Measurements from ENCODE around the gene LBH. TPM values are rescaled to one million over a fixed set of nuclear protein-coding genes. Genes with fewer than 3 reads are reported as not detected.

The LBH gene
- total RNA-seq, 8 experiments from 2014 or later, result 3.0 to 88.7 (median 52.3) TPM

DNA sequence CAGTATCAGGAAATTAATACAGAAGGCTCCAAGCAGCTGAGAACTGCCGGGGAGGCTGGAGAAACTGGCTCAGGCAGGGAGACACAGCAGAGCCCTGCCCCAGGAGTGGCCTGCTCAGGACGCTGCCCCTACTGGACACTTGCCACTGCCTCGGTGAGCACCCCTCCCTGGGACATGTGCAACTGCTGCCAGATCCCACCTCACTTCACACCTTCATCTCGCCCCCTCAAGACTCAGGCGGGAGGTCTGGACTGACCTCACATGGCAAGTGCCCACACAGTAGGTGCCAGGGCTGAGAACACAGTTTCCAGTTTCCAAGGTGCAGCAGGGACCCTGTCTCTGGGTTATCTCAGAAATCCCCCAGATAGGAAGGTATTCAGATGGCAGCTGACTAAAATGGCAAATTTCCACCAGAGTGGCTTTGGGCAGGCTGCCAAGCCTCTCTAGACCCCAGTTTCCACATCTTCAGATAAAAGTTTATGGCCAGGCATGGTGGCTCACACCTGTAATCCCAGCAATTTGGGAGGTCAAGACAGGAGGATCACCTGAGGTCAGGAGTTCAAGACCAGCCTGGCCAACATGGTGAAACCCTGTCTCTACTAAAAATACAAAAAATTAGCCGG is 33.7 kb upstream of the LBH start:
- Histone ChIP-seq H3K27ac (no peak overlapping the region), H3K4me3 (no peak overlapping the region), H3K4me1 (replicated peaks in 1 of 2) (peaks cover 3 to 9% of the 10 kb centered on the region in 2 donors)
- WGBS, 10 experiments, result 40 to 100% (median 76%) methylated on average over 1 to 5 of the region's 6 CpGs; no CpG with 5 or more reads in 2 of the 10 experiments
- in situ Hi-C loops (cut with MboI; ENCODE audit: low pct_unique_long_range_greater_than_20kb in 2 of 9, low sequenced_read_pairs in 9 of 9, unreplicated experiment in 9 of 9), result loop anchor here in 2 of 9 experiments (25.0 kb wide), 2 partner anchors 965 to 1140 kb away; no protein-coding TSS in a partner anchor
- ATAC-seq (replicated peaks in 6 of 8), result no peak

DNA sequence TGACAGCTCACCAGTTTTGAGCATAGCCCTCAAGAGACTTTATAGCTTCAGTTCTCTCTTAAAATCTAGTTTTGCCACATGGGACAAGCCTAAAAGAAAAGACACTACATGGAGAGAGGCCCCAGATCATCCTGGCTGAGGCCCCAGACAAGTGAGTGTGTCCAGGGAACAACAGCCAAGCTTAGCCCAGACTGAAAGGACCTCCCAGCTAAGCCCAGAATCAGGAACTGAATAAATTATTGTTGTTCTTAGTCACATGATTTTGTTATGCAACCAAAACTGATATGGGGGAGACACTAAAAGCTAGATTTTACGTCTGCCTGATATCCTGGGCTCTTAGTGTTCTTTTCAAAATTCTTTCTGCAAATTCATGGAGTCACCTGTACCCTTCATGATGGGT is 29.3 kb upstream of the LBH start:
- Histone ChIP-seq H3K27ac (no peak overlapping the region), H3K4me1 (replicated peaks in 1 of 2) (peaks cover 0 to 9% of the 10 kb centered on the region in 2 donors), H3K4me3 (no peak overlapping the region)
- in situ Hi-C loops (cut with MboI; ENCODE audit: low pct_unique_long_range_greater_than_20kb in 2 of 9, low sequenced_read_pairs in 9 of 9, unreplicated experiment in 9 of 9), result loop anchor here in 6 of 9 experiments (10.0 to 25.0 kb wide), 2 partner anchors 503 to 510 kb away; no protein-coding TSS in a partner anchor
- peak in 2 of 8 experiments; percentile 35 to 70 for ATAC-seq (replicated peaks in 6 of 8)
- 0 to 90% (median 45%) methylated on average over 1 of the region's 1 CpG; no CpG with 5 or more reads in 2 of the 10 experiments for WGBS, 10 experiments

DNA sequence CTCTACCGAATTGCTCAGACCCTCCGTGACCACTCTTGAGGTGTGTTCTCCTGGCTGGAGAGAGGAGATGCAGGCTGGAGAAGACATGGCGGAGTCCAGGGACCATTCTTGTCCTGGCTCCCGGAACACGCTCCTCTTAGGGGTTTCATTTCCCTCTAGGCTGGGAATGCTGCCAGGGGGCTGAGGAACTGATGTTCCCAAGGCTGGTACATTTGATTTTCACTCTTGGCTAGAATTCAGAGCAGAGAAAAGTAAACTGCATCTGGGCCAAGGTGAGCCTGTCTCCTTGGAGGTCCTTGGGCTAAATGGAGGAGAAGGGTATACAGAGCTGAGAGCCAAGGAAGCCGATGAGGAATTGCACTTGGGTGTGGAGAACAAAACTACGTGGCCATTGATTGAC is 28.2 kb upstream of the LBH start:
- Histone ChIP-seq H3K4me3 (no peak overlapping the region), H3K27ac (no peak overlapping the region), H3K4me1 (replicated peaks in 1 of 2) (peaks cover 0 to 9% of the 10 kb centered on the region in 2 donors)
- in situ Hi-C loops (cut with MboI; ENCODE audit: low pct_unique_long_range_greater_than_20kb in 2 of 9, low sequenced_read_pairs in 9 of 9, unreplicated experiment in 9 of 9), result loop anchor here in 6 of 9 experiments (10.0 to 25.0 kb wide), 2 partner anchors 502 to 509 kb away; no protein-coding TSS in a partner anchor
- WGBS, 10 experiments, result 20 to 93% (median 83%) methylated on average over 1 to 6 of the region's 7 CpGs; no CpG with 5 or more reads in 2 of the 10 experiments
- no peak for ATAC-seq (replicated peaks in 6 of 8)

DNA sequence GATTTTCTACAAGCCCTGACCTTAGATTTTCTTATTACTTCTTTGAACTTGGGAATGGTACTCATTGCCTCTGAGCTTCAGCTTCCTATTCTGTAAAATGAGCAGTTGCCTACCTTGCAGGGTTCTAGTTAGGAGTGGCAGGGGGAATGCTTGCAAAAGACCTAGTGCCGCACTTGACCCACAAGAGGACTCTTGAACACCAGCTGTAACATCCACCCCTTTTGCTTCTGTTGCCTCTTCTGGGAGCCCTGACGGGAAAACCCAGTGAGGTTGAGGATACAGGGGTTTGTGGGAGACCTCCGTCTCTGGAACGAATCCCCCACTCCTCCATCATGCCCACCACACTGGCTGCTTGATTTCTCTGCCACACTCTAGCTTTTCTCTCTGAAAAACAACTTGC is 27.1 kb upstream of the LBH start:
- WGBS, 10 experiments, result 48 to 100% (median 100%) methylated on average over 1 to 4 of the region's 4 CpGs; no CpG with 5 or more reads in 3 of the 10 experiments
- no peak for ATAC-seq (replicated peaks in 6 of 8)
- Histone ChIP-seq H3K4me3 (no peak overlapping the region), H3K27ac (no peak overlapping the region), H3K4me1 (replicated peaks in 1 of 2) (peaks cover 0 to 9% of the 10 kb centered on the region in 2 donors)
- in situ Hi-C loops (cut with MboI; ENCODE audit: low pct_unique_long_range_greater_than_20kb in 2 of 9, low sequenced_read_pairs in 9 of 9, unreplicated experiment in 9 of 9), result loop anchor here in 6 of 9 experiments (10.0 to 25.0 kb wide), 2 partner anchors 501 to 508 kb away; no protein-coding TSS in a partner anchor

DNA sequence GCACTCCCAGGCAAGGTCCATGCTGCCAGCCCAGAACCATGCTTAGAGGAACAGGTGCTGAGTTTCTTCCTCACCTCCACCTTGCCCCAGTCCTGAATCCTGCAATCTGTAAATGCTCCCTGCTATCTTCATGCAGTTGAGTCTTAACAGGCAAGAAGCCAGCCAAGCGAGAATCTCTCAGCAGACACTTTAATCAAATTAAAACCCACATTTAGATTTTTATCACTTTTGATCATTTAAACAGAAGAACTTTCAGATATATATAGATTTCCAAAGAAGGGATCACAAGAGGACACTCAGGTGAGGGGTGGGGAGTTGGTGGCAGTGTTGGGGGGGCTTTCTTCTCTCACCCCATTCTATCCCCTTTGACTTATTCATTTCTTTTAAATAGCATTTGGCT is 25.9 kb upstream of the LBH start:
- no peak overlapping the region for H3K27ac ChIP-seq
- peaks cover 0 to 9% of the 10 kb centered on the region in 2 donors for H3K4me1 ChIP-seq (replicated peaks in 1 of 2)
- H3K4me3 ChIP-seq, result no peak overlapping the region
- in situ Hi-C loops (cut with MboI; ENCODE audit: low pct_unique_long_range_greater_than_20kb in 2 of 9, low sequenced_read_pairs in 9 of 9, unreplicated experiment in 9 of 9), result loop anchor here in 6 of 9 experiments (10.0 to 25.0 kb wide), 2 partner anchors 499 to 507 kb away; no protein-coding TSS in a partner anchor
- ATAC-seq (replicated peaks in 6 of 8), result no peak
- WGBS, 10 experiments, result 31 to 86% (median 50%) methylated on average over 1 of the region's 1 CpG; no CpG with 5 or more reads in 5 of the 10 experiments

DNA sequence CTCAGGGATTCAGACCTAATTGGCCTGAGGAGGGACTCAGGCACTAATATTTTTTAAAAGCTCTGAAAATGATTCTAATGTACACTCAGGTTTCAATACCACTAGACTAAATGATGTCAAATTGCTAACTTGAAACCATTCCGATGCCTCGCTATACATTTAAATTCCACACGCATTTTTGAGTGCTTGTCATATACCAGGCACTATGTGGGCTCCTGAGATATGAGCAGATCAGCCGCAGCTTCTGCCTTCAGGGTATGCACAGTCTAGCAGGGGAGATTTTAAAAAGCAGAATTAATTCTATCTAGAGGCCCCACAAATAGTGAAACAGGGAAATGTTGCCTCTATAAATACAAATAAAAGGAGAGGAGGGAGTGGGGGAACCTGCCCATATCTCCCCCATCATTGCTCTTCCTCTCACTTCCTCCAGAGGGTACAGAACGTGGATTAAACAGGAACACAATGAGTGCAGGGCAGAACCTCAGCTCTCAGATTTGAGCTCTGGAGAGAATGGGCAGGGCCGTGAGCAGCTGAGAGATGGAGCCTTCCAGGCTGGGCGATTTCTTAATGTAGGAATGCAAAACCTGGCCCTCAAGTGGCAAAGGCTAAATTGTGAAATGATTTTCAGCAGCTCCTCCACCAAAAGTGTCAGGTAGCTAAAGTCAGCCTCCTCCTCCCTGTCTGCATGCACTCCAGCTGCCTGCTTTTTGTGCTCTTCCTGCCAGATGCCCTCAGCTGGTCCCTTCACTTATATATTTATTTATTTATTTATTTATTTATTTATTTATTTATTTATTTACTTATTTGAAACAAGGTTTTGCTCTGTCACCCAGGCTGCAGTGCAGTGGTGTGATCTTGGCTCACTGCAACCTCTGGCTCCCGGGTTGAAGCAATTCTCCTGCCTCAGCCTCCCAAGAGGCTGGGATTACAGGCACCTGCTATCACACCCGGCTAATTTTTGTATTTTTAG is 24.6 kb upstream of the LBH start:
- ATAC-seq (replicated peaks in 6 of 8), result peak in 3 of 8 experiments; percentile 75 to 88 (median 80)
- in situ Hi-C loops (cut with MboI; ENCODE audit: low pct_unique_long_range_greater_than_20kb in 2 of 9, low sequenced_read_pairs in 9 of 9, unreplicated experiment in 9 of 9), result loop anchor here in 6 of 9 experiments (10.0 to 25.0 kb wide), 2 partner anchors 498 to 506 kb away; no protein-coding TSS in a partner anchor
- Histone ChIP-seq H3K4me3 (no peak overlapping the region), H3K4me1 (replicated peaks in 1 of 2) (peaks cover 0 to 9% of the 10 kb centered on the region in 2 donors), H3K27ac (no peak overlapping the region)
- 45 to 100% (median 73%) methylated on average over 1 to 8 of the region's 9 CpGs for WGBS, 10 experiments

- in situ Hi-C loops (cut with MboI; ENCODE audit: low pct_unique_long_range_greater_than_20kb in 2 of 9, low sequenced_read_pairs in 9 of 9, unreplicated experiment in 9 of 9), result loop anchor here in 6 of 9 experiments (10.0 to 25.0 kb wide), 2 partner anchors 496 to 504 kb away; no protein-coding TSS in a partner anchor
- Histone ChIP-seq H3K4me3 (no peak overlapping the region), H3K27ac (no peak overlapping the region), H3K4me1 (replicated peaks in 1 of 2) (peaks cover 0 to 9% of the 10 kb centered on the region in 2 donors)
- WGBS, 10 experiments, result 0% methylated on average over 2 of the region's 2 CpGs; no CpG with 5 or more reads in 8 of the 10 experiments
- ATAC-seq (replicated peaks in 6 of 8), result peak; percentile 75 to 99 (median 93)
Observed at GRCh38 chr2:30208453-30208852, 22.9 kb upstream of the LBH start.

DNA sequence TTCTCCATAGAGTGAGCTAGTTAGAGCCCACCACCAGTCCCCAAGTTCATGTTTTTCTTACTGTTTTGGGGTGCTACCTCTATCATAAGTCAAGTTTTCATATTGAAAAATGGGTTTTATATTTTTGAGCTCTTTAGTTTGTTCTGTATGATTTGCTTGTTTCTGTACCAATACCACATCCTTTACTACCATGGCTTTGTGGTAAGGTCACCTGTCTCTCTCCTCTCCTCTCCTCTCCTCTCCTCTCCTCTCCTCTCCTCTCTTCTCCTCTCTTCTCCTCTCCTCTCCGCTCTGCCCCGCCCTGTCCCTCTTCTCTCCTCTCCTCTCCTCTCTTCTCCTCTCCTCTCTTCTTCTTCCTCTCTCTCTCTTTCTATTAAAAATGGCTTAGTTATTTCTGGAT is 22.1 kb upstream of the LBH start:
- in situ Hi-C loops (cut with MboI; ENCODE audit: low pct_unique_long_range_greater_than_20kb in 2 of 9, low sequenced_read_pairs in 9 of 9, unreplicated experiment in 9 of 9), result loop anchor here in 6 of 9 experiments (10.0 to 25.0 kb wide), 2 partner anchors 496 to 503 kb away; no protein-coding TSS in a partner anchor
- no CpG with 5 or more reads among the region's 2 CpGs for WGBS, 10 experiments
- H3K4me3 ChIP-seq, result no peak overlapping the region
- no peak for ATAC-seq (replicated peaks in 6 of 8)
- peaks cover 0 to 9% of the 10 kb centered on the region in 2 donors for H3K4me1 ChIP-seq (replicated peaks in 1 of 2)
- H3K27ac ChIP-seq, result no peak overlapping the region

DNA sequence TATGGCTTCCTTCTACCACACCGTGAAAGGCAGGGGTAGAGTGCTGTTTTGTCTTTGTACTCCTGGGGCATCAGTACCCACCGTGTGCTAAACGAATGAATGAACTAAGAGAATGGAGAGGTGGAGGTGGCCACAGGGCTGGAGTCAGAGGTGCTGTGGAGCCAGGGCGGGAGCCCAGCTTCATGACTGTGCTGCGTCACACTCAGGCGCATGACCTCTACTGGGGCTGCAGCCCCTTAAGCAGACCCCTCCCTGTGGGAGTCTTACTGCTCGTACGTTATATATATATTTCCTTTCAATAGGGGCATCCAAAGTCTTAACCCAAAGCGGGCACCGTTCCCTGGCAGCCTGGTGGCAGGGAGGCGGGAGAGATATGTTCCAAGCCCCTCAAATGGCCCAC is 18.0 kb upstream of the LBH start:
- Histone ChIP-seq H3K27ac (no peak overlapping the region), H3K4me3 (no peak overlapping the region), H3K4me1 (replicated peaks in 1 of 2) (no peaks in the 10 kb centered on the region)
- in situ Hi-C loops (cut with MboI; ENCODE audit: low pct_unique_long_range_greater_than_20kb in 2 of 9, low sequenced_read_pairs in 9 of 9, unreplicated experiment in 9 of 9), result loop anchor here in 6 of 9 experiments (10.0 to 25.0 kb wide), 2 partner anchors 491 to 499 kb away; no protein-coding TSS in a partner anchor
- WGBS, 10 experiments, result 80 to 92% (median 89%) methylated on average over 2 to 10 of the region's 11 CpGs; no CpG with 5 or more reads in 4 of the 10 experiments
- ATAC-seq (replicated peaks in 6 of 8), result no peak

DNA sequence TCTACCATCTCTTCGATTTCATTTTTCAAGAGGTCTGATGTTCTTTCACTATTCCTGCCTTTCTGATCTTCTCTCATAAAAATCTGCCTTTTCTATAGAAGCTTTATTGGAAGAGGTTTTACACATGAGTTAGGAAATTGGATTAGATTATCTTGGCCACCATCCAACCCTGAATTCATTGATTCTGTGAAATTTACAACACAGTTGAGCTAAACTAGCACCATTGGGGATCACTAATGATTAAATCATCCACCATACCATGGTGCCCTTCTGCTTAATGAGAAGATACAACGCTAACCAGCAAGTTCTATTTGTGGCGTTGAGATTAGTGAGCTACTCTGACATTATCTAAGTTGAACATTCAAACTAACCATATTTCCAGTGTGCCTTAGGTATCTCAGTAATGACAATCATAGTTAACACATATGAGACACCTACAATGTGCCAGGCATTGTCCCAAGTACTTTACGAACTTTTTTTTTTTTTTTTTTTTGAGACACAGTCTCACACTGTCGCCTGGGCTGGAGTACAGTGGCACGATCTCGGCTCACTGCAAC is 17.3 kb upstream of the LBH start:
- 20 to 100% (median 88%) methylated on average over 1 to 6 of the region's 7 CpGs for WGBS, 10 experiments
- in situ Hi-C loops (cut with MboI; ENCODE audit: low pct_unique_long_range_greater_than_20kb in 2 of 9, low sequenced_read_pairs in 9 of 9, unreplicated experiment in 9 of 9), result loop anchor here in 6 of 9 experiments (10.0 to 25.0 kb wide), 2 partner anchors 491 to 498 kb away; no protein-coding TSS in a partner anchor
- ATAC-seq (replicated peaks in 6 of 8), result no peak
- H3K27ac ChIP-seq, result no peak overlapping the region
- H3K4me1 ChIP-seq (replicated peaks in 1 of 2), result no peaks in the 10 kb centered on the region
- no peak overlapping the region for H3K4me3 ChIP-seq

- ATAC-seq (replicated peaks in 6 of 8), result peak in 1 of 8 experiments; percentile 5
- in situ Hi-C loops (cut with MboI; ENCODE audit: low pct_unique_long_range_greater_than_20kb in 2 of 9, low sequenced_read_pairs in 9 of 9, unreplicated experiment in 9 of 9), result loop anchor here in 6 of 9 experiments (10.0 to 25.0 kb wide), 2 partner anchors 489 to 496 kb away; no protein-coding TSS in a partner anchor
- no peaks in the 10 kb centered on the region for H3K4me1 ChIP-seq (replicated peaks in 1 of 2)
- H3K4me3 ChIP-seq, result no peak overlapping the region
- H3K27ac ChIP-seq, result no peak overlapping the region
Observed at GRCh38 chr2:30216157-30216556, 15.2 kb upstream of the LBH start.
